Ramos (cell line): ENCODE measurements around the gene TRAPPC13.
"Not testable (repeated sequence)": the region's sequence is repeated elsewhere in the genome, so short reads cannot be mapped to it uniquely, and the experiment has no call there.

Experiments
- in situ Hi-C: fragments of 300-500 bp; cut with MboI; formaldehyde crosslinking; loops from one replicate; pipeline ENCODE4 v1.14.3; 2022; ENCODE audit warnings: low sequenced_read_pairs; ENCODE audit not compliant: unreplicated experiment

TRAPPC13 gene

GRCh38 chr5:65624571-65625555 lies at the start of gene TRAPPC13, which contains the start of gene SHLD3:
Gene TRAPPC13 (plus strand): TSS chr5:65625027. CDS start chr5:65625061, 34 bp downstream.
Gene SHLD3 (plus strand): TSS chr5:65625027. CDS start chr5:65629588, 4,561 bp downstream.
- in situ Hi-C loops = no loop called here

GRCh38 chr5:65577141-65577540 lies 47.7 kb upstream of the TRAPPC13 start:
- in situ Hi-C loops = no loop called here

- in situ Hi-C loops = no loop called here
These were observed 36.1 kb upstream of the TRAPPC13 start for GRCh38 chr5:65588694-65589093.

- in situ Hi-C loops = not testable (repeated sequence)
These were observed 23.1 kb upstream of the TRAPPC13 start for GRCh38 chr5:65601761-65602160.

- in situ Hi-C loops = no loop called here
These were observed 13.3 kb upstream of the TRAPPC13 start for GRCh38 chr5:65611524-65611923.

GRCh38 chr5:65612298-65612907 lies 12.4 kb upstream of the TRAPPC13 start:
- in situ Hi-C loops = no loop called here

- in situ Hi-C loops = no loop called here
These were observed 4.8 kb upstream of the TRAPPC13 start for GRCh38 chr5:65620021-65620420.

GRCh38 chr5:65621961-65622360 lies 2.9 kb upstream of the TRAPPC13 start:
- in situ Hi-C loops = not testable (repeated sequence)

- in situ Hi-C loops = no loop called here
These were observed 1.3 kb upstream of the TRAPPC13 start for GRCh38 chr5:65623482-65623881.

GRCh38 chr5:65624025-65624570 lies 729 bp upstream of the TRAPPC13 start, which contains the start of gene TRIM23:
Gene TRIM23 (minus strand): TSS chr5:65624333. CDS start chr5:65624274, 59 bp downstream.
- in situ Hi-C loops = no loop called here

GRCh38 chr5:65625743-65626142 lies 916 bp downstream of the TRAPPC13 start:
- in situ Hi-C loops = no loop called here

- in situ Hi-C loops = no loop called here
These were observed 6.2 kb downstream of the TRAPPC13 start for GRCh38 chr5:65630981-65631380.

GRCh38 chr5:65640240-65640639 lies 15.4 kb downstream of the TRAPPC13 start:
- in situ Hi-C loops = no loop called here

- in situ Hi-C loops = no loop called here
These were observed 22.1 kb downstream of the TRAPPC13 start for GRCh38 chr5:65646938-65647337.

- in situ Hi-C loops = no loop called here
These were observed 23.1 kb downstream of the TRAPPC13 start for GRCh38 chr5:65647941-65648340.

- in situ Hi-C loops = no loop called here
These were observed 26.3 kb downstream of the TRAPPC13 start for GRCh38 chr5:65651144-65651543.

- in situ Hi-C loops = no loop called here
These were observed 29.9 kb downstream of the TRAPPC13 start for GRCh38 chr5:65654713-65655112.

GRCh38 chr5:65663804-65664521 lies 39.1 kb downstream of the TRAPPC13 start:
- in situ Hi-C loops = no loop called here

- in situ Hi-C loops = no loop called here
These were observed 43.9 kb downstream of the TRAPPC13 start for GRCh38 chr5:65668696-65669095.

GRCh38 chr5:65672796-65673195 lies 48.0 kb downstream of the TRAPPC13 start:
- in situ Hi-C loops = no loop called here
